HG03442 (cell line): ENCODE data around the gene SNX4.
"Not testable (repeated sequence)": the region's sequence is repeated elsewhere in the genome, so short reads cannot be mapped to it uniquely, and the experiment has no call there.

Experiments used
- ATAC-seq: cut with Tn5 transposase; IDR thresholded peaks from one replicate; pipeline ENCODE4 v1.9.1; 2021; ENCODE audit warnings: mild to moderate bottlenecking, moderate library complexity; ENCODE audit not compliant: unreplicated experiment

SNX4 gene

GRCh38 chr3:125519678-125520562, at the start of gene SNX4:
TSS of gene SNX4 (minus strand) at chr3:125520202. CDS start at chr3:125520172, 30 bp downstream.
- ATAC-seq, result peak; percentile 80

GRCh38 chr3:125556314-125556713, 36.3 kb upstream of the SNX4 start:
- no peak for ATAC-seq

- no peak for ATAC-seq
Measured at GRCh38 chr3:125552401-125552800, 32.4 kb upstream of the SNX4 start.

GRCh38 chr3:125528920-125529319, 8.9 kb upstream of the SNX4 start:
- ATAC-seq, result no peak

- ATAC-seq, result no peak
Measured at GRCh38 chr3:125525153-125525552, 5.2 kb upstream of the SNX4 start.

- not testable (repeated sequence) for ATAC-seq
Measured at GRCh38 chr3:125520563-125520919, 539 bp upstream of the SNX4 start.

GRCh38 chr3:125515421-125515820, 4.6 kb downstream of the SNX4 start:
- ATAC-seq, result no peak

GRCh38 chr3:125513490-125514115, 6.4 kb downstream of the SNX4 start:
- no peak for ATAC-seq

- ATAC-seq, result peak; percentile 38
Measured at GRCh38 chr3:125512135-125512920, 7.7 kb downstream of the SNX4 start.

- ATAC-seq, result no peak
Measured at GRCh38 chr3:125511420-125512118, 8.4 kb downstream of the SNX4 start.

GRCh38 chr3:125507128-125507527, 12.9 kb downstream of the SNX4 start:
- no peak for ATAC-seq

- ATAC-seq, result no peak
Measured at GRCh38 chr3:125498630-125499029, 21.4 kb downstream of the SNX4 start.

GRCh38 chr3:125496701-125497100, 23.3 kb downstream of the SNX4 start:
- ATAC-seq, result no peak

GRCh38 chr3:125482406-125482805, 37.6 kb downstream of the SNX4 start:
- no peak for ATAC-seq

- no peak for ATAC-seq
Measured at GRCh38 chr3:125481786-125482185, 38.2 kb downstream of the SNX4 start.

- not testable (repeated sequence) for ATAC-seq
Measured at GRCh38 chr3:125481375-125481759, 38.6 kb downstream of the SNX4 start.

GRCh38 chr3:125480656-125481374, 39.2 kb downstream of the SNX4 start:
- ATAC-seq, result no peak

- ATAC-seq, result no peak
Measured at GRCh38 chr3:125479091-125479490, 40.9 kb downstream of the SNX4 start.

GRCh38 chr3:125478326-125478725, 41.7 kb downstream of the SNX4 start:
- ATAC-seq, result no peak

GRCh38 chr3:125477701-125478100, 42.3 kb downstream of the SNX4 start:
- ATAC-seq, result no peak
